ENCODE data around the gene TAS1R1.

The TAS1R1 gene

DNA sequence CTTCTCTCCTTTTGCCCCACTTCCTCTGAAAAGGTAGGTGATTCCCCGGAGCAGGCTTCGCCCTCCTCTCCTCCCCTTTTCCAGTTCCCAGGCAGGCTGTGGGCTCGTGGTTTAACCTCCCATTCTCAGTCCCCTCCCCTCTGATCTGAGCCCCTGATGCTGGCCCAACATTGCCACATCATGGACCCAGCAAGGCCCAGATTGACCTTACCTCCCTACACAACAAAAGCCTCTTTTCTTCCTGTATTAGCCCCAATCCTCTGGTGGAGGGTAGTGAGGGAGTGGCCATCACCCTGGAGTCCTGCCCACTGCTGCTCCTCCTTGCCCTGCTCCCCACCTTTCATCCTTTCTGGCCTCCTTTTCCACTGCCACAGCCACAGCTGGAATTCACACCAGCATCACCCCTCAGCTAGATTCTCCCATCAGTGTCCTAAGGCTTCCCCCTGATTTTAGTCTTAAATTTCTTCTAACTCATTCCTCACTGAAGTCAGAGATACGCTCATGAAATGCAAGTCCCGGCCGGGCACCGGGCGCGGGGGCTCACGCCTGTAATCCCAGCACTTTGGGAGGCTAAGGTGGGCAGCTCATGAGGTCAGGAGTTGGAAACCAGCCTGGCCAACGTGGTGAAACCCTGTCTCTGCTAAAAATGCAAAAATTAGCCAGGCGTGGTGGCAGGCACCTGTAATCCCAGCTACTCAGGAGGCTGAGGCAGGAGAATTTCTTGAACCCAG is 17.7 kb downstream of the TAS1R1 start:
- Histone ChIP-seq H3K36me3 (ENCODE audit: insufficient read depth, low read length) (no peaks in the 10 kb centered on the region), H3K4me1 (ENCODE audit: insufficient read depth, low read length) (no peaks in the 10 kb centered on the region), H3K9me3 (ENCODE audit: control insufficient read depth, insufficient read depth, low read length) (no peaks in the 10 kb centered on the region), H3K9ac (ENCODE audit: low read depth, low read length) (no peak overlapping the region)

DNA sequence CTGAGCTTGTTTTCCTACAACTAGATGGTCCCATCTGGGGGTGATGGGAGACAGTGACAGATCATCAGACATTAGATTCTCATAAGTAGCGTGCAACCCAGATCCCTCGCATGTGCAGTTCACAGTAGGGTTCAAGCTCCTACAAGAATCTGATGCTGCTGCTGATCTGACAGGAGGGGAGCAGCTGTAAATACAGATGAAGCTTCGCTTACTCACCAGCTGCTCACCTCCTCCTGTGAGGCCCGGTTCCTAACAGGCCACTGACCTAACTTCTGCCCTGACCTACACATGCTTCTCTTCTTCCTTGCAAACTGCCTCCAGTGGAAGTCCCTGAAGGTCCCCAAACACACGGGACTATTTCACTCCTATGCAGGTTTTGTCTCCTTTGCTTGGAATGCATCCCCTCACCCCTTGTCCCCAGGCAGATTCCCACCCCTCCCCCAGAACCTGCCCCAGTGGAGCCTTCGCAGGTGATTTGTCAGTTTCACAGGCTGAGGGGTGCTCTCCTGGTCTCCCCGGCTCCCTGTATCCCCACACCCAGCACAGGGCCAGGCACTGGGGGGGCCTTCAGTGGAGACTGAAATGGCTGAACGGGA is 19.0 kb downstream of the TAS1R1 start:
- Histone ChIP-seq H3K4me1 (ENCODE audit: insufficient read depth, low read length) (no peaks in the 10 kb centered on the region), H3K36me3 (ENCODE audit: insufficient read depth, low read length) (no peaks in the 10 kb centered on the region), H3K9ac (ENCODE audit: low read depth, low read length) (no peak overlapping the region), H3K9me3 (ENCODE audit: control insufficient read depth, insufficient read depth, low read length) (no peaks in the 10 kb centered on the region)

GRCh38 chr1:6574818-6575217 is 19.7 kb downstream of the TAS1R1 start:
- H3K9ac ChIP-seq (ENCODE audit: low read depth, low read length): no peak overlapping the region
- H3K9me3 ChIP-seq (ENCODE audit: control insufficient read depth, insufficient read depth, low read length): no peaks in the 10 kb centered on the region
- H3K4me1 ChIP-seq (ENCODE audit: insufficient read depth, low read length): no peaks in the 10 kb centered on the region
- no peaks in the 10 kb centered on the region for H3K36me3 ChIP-seq (ENCODE audit: insufficient read depth, low read length)

- no peaks in the 10 kb centered on the region; the same call in 1 of the 2 replicates for H3K4me1 ChIP-seq (ENCODE audit: insufficient read depth, low read length)
- H3K9me3 ChIP-seq (ENCODE audit: control insufficient read depth, insufficient read depth, low read length): no peaks in the 10 kb centered on the region
- peaks cover 4% of the 10 kb centered on the region; the same call in 1 of the 2 replicates for H3K36me3 ChIP-seq (ENCODE audit: insufficient read depth, low read length)
- H3K9ac ChIP-seq (ENCODE audit: low read depth, low read length): no peak overlapping the region
Measured at GRCh38 chr1:6577831-6578525, 22.9 kb downstream of the TAS1R1 start.

DNA sequence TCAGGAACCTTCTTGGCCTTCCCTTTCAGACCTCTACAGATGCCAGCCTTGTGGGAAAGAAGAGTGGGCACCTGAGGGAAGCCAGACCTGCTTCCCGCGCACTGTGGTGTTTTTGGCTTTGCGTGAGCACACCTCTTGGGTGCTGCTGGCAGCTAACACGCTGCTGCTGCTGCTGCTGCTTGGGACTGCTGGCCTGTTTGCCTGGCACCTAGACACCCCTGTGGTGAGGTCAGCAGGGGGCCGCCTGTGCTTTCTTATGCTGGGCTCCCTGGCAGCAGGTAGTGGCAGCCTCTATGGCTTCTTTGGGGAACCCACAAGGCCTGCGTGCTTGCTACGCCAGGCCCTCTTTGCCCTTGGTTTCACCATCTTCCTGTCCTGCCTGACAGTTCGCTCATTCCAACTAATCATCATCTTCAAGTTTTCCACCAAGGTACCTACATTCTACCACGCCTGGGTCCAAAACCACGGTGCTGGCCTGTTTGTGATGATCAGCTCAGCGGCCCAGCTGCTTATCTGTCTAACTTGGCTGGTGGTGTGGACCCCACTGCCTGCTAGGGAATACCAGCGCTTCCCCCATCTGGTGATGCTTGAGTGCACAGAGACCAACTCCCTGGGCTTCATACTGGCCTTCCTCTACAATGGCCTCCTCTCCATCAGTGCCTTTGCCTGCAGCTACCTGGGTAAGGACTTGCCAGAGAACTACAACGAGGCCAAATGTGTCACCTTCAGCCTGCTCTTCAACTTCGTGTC is 23.7 kb downstream of the TAS1R1 start:
- peak overlapping the region; percentile 64; the same call in 1 of the 2 replicates for H3K9ac ChIP-seq (ENCODE audit: low read depth, low read length)
- H3K36me3 ChIP-seq (ENCODE audit: insufficient read depth, low read length): peaks cover 4% of the 10 kb centered on the region; the same call in 1 of the 2 replicates
- H3K4me1 ChIP-seq (ENCODE audit: insufficient read depth, low read length): no peaks in the 10 kb centered on the region; the same call in 1 of the 2 replicates
- no peaks in the 10 kb centered on the region for H3K9me3 ChIP-seq (ENCODE audit: control insufficient read depth, insufficient read depth, low read length)

DNA sequence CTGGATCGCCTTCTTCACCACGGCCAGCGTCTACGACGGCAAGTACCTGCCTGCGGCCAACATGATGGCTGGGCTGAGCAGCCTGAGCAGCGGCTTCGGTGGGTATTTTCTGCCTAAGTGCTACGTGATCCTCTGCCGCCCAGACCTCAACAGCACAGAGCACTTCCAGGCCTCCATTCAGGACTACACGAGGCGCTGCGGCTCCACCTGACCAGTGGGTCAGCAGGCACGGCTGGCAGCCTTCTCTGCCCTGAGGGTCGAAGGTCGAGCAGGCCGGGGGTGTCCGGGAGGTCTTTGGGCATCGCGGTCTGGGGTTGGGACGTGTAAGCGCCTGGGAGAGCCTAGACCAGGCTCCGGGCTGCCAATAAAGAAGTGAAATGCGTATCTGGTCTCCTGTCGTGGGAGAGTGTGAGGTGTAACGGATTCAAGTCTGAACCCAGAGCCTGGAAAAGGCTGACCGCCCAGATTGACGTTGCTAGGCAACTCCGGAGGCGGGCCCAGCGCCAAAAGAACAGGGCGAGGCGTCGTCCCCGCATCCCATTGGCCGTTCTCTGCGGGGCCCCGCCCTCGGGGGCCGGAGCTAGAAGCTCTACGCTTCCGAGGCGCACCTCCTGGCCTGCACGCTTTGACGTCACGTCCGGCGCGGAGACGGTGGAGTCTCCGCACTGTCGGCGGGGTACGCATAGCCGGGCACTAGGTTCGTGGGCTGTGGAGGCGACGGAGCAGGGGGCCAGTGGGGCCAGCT is 24.4 kb downstream of the TAS1R1 start, which contains the start of gene ZBTB48:
TSS of gene ZBTB48 (plus strand) at position 621 of the 745 bp plus-strand sequence. CDS start 616 bp downstream, outside the sequence.
- no peaks in the 10 kb centered on the region; the same call in 1 of the 2 replicates for H3K4me1 ChIP-seq (ENCODE audit: insufficient read depth, low read length)
- peak within 1 kb of the TSS; percentile 64 for H3K9ac ChIP-seq (ENCODE audit: low read depth, low read length)
- peaks cover 4% of the 10 kb centered on the region; the same call in 1 of the 2 replicates for H3K36me3 ChIP-seq (ENCODE audit: insufficient read depth, low read length)
- H3K9me3 ChIP-seq (ENCODE audit: control insufficient read depth, insufficient read depth, low read length): no peaks in the 10 kb centered on the region

GRCh38 chr1:6580119-6580592 is 25.0 kb downstream of the TAS1R1 start:
- no peaks in the 10 kb centered on the region for H3K9me3 ChIP-seq (ENCODE audit: control insufficient read depth, insufficient read depth, low read length)
- H3K9ac ChIP-seq (ENCODE audit: low read depth, low read length): peak overlapping the region; percentile 64
- H3K36me3 ChIP-seq (ENCODE audit: insufficient read depth, low read length): peaks cover 4% of the 10 kb centered on the region; the same call in 1 of the 2 replicates
- H3K4me1 ChIP-seq (ENCODE audit: insufficient read depth, low read length): no peaks in the 10 kb centered on the region; the same call in 1 of the 2 replicates

GRCh38 chr1:6580593-6581409 is 25.7 kb downstream of the TAS1R1 start:
- Histone ChIP-seq H3K9me3 (ENCODE audit: control insufficient read depth, insufficient read depth, low read length) (no peaks in the 10 kb centered on the region), H3K9ac (ENCODE audit: low read depth, low read length) (peak overlapping the region; percentile 64; the same call in 1 of the 2 replicates), H3K4me1 (ENCODE audit: insufficient read depth, low read length) (no peaks in the 10 kb centered on the region; the same call in 1 of the 2 replicates), H3K36me3 (ENCODE audit: insufficient read depth, low read length) (peaks cover 4% of the 10 kb centered on the region; the same call in 1 of the 2 replicates)

- Histone ChIP-seq H3K9me3 (ENCODE audit: control insufficient read depth, insufficient read depth, low read length) (no peaks in the 10 kb centered on the region), H3K4me1 (ENCODE audit: insufficient read depth, low read length) (no peaks in the 10 kb centered on the region; the same call in 1 of the 2 replicates), H3K36me3 (ENCODE audit: insufficient read depth, low read length) (peaks cover 4% of the 10 kb centered on the region; the same call in 1 of the 2 replicates), H3K9ac (ENCODE audit: low read depth, low read length) (no peak overlapping the region)
Measured at GRCh38 chr1:6581561-6582305, 26.6 kb downstream of the TAS1R1 start.

GRCh38 chr1:6582370-6582769 is 27.3 kb downstream of the TAS1R1 start:
- H3K9ac ChIP-seq (ENCODE audit: low read depth, low read length): no peak overlapping the region
- no peaks in the 10 kb centered on the region; the same call in 1 of the 2 replicates for H3K4me1 ChIP-seq (ENCODE audit: insufficient read depth, low read length)
- H3K36me3 ChIP-seq (ENCODE audit: insufficient read depth, low read length): peaks cover 4% of the 10 kb centered on the region; the same call in 1 of the 2 replicates
- H3K9me3 ChIP-seq (ENCODE audit: control insufficient read depth, insufficient read depth, low read length): no peaks in the 10 kb centered on the region

GRCh38 chr1:6584126-6585080 is 29.3 kb downstream of the TAS1R1 start:
- Histone ChIP-seq H3K36me3 (ENCODE audit: insufficient read depth, low read length) (peaks cover 4% of the 10 kb centered on the region), H3K9me3 (ENCODE audit: control insufficient read depth, insufficient read depth, low read length) (no peaks in the 10 kb centered on the region), H3K4me1 (ENCODE audit: insufficient read depth, low read length) (no peaks in the 10 kb centered on the region; the same call in 1 of the 2 replicates), H3K9ac (ENCODE audit: low read depth, low read length) (no peak overlapping the region)

Measured in ES-I3 (cell line).